ENCODE measurements around the gene SLC30A2.

- TF ChIP-seq GABPA (IDR thresholded peaks at IDR 0.05 in 1 of 2, conservative IDR thresholded peaks at IDR 0.05 in 1 of 2) (no peak), CTCF (IDR thresholded peaks at IDR 0.05; ENCODE audit: low read depth, low read length, missing input control) (no peak), RAD21 (IDR thresholded peaks at IDR 0.05) (no peak), REST (IDR thresholded peaks at IDR 0.05) (no peak), YY1 (IDR thresholded peaks at IDR 0.05) (no peak), TAF1 (conservative IDR thresholded peaks at IDR 0.05) (no peak)
These were observed 26.1 kb downstream of the SLC30A2 start for GRCh38 chr1:26019641-26020315.
